NCI-H69 (cell line): ENCODE results near the gene PCNX4.

ENCODE experiments used
- DNase-seq: peaks from one replicate; lab custom pipeline; 2025; lab: John Stamatoyannopoulos, UW

Gene PCNX4

GRCh38 chr14:60206249-60206670 is 114.5 kb downstream of the PCNX4 start:
- no peak for DNase-seq

- no peak for DNase-seq
These were observed 115.3 kb downstream of the PCNX4 start for GRCh38 chr14:60206837-60207533.

- DNase-seq, result no peak
These were observed 119.0 kb downstream of the PCNX4 start for GRCh38 chr14:60210703-60211102.

GRCh38 chr14:60211153-60211552 is 119.4 kb downstream of the PCNX4 start:
- DNase-seq, result peak; percentile 93

GRCh38 chr14:60212503-60213371 is 121.0 kb downstream of the PCNX4 start:
- no peak for DNase-seq

GRCh38 chr14:60214003-60214402 is 122.3 kb downstream of the PCNX4 start:
- no peak for DNase-seq

GRCh38 chr14:60214415-60215126 is 122.8 kb downstream of the PCNX4 start:
- no peak for DNase-seq

GRCh38 chr14:60215127-60215444 is 123.4 kb downstream of the PCNX4 start:
- peak; percentile 24 for DNase-seq

- DNase-seq, result no peak
These were observed 124.0 kb downstream of the PCNX4 start for GRCh38 chr14:60215520-60216420.

- DNase-seq, result no peak
These were observed 126.0 kb downstream of the PCNX4 start for GRCh38 chr14:60217713-60218112.
